SK-N-SH (cell line): ENCODE data around the gene DGCR6.
"Not testable (repeated sequence)": the region's sequence is repeated elsewhere in the genome, so short reads cannot be mapped to it uniquely, and the experiment has no call there.

Experiments
- CHD2 ChIP-seq: fragments of 150-350 bp; IDR thresholded peaks from 2 replicates; pipeline ENCODE4 v1.6.1; 2018; ENCODE audit warnings: low read length; ENCODE audit not compliant: partially characterized antibody
- EP300 ChIP-seq, 2 experiments: IDR thresholded peaks; 2 replicates each; pipeline versions ENCODE4 v1.4.0 to v1.6.1; 2012; ENCODE audit warnings: borderline replicate concordance in 1 of 2, low read depth in 1 of 2, low read length in 1 of 2
- POLR2AphosphoS5 ChIP-seq: IDR thresholded peaks from 2 replicates; pipeline ENCODE4 v1.6.1; 2012; ENCODE audit warnings: low read depth, low read length
- RAD21 ChIP-seq: IDR thresholded peaks from 2 replicates; pipeline ENCODE4 v1.6.1; 2012; ENCODE audit warnings: mild to moderate bottlenecking, low read length
- RXRA ChIP-seq: IDR thresholded peaks from 2 replicates; pipeline ENCODE4 v1.4.0; 2012; ENCODE audit warnings: low read depth, mild to moderate bottlenecking, borderline replicate concordance
- TF ChIP-seq, protein P1 (sequence below): fragments of 200-600 bp; sonication (generic); IDR thresholded peaks from 2 replicates; pipeline ENCODE4 v1.6.1; 2017; ENCODE audit warnings: antibody characterized with exemption, mild to moderate bottlenecking, moderate library complexity
- TF ChIP-seq, protein P2 (sequence below): fragments of 150-350 bp; IDR thresholded peaks from 2 replicates; pipeline ENCODE4 v1.6.1; 2017; ENCODE audit warnings: antibody characterized with exemption, low read length, low read depth, borderline replicate concordance

DNA sequence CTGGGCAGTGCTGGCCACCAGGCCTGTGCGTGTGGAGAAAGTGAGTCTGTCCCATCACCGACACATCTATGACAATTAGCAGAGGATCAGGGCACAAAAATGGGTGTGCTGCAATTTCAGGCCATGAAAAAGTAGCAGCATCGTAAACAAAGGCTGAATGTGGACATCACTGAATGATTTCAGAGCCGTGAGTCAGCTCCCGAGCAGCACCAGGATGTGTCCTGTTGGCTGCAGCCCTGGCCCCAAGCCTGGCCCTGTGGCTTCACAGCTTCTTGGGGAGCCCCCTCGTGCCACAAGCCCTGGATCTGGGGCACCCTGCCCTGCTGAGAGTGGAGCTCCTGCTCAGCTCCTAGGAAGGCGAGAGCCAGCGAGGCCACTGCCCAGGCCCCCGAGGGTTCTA is 9.4 kb downstream of the DGCR6 start:
- TF ChIP-seq CHD2; RAD21; RXRA; POLR2AphosphoS5; EP300 (IDR thresholded peaks at IDR 0.05; ENCODE audit: borderline replicate concordance in 1 of 2, low read depth in 1 of 2, low read length in 1 of 2): not testable (repeated sequence)
- TF ChIP-seq, protein P1, sequence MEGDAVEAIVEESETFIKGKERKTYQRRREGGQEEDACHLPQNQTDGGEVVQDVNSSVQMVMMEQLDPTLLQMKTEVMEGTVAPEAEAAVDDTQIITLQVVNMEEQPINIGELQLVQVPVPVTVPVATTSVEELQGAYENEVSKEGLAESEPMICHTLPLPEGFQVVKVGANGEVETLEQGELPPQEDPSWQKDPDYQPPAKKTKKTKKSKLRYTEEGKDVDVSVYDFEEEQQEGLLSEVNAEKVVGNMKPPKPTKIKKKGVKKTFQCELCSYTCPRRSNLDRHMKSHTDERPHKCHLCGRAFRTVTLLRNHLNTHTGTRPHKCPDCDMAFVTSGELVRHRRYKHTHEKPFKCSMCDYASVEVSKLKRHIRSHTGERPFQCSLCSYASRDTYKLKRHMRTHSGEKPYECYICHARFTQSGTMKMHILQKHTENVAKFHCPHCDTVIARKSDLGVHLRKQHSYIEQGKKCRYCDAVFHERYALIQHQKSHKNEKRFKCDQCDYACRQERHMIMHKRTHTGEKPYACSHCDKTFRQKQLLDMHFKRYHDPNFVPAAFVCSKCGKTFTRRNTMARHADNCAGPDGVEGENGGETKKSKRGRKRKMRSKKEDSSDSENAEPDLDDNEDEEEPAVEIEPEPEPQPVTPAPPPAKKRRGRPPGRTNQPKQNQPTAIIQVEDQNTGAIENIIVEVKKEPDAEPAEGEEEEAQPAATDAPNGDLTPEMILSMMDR = not testable (repeated sequence)
- TF ChIP-seq, protein P2, sequence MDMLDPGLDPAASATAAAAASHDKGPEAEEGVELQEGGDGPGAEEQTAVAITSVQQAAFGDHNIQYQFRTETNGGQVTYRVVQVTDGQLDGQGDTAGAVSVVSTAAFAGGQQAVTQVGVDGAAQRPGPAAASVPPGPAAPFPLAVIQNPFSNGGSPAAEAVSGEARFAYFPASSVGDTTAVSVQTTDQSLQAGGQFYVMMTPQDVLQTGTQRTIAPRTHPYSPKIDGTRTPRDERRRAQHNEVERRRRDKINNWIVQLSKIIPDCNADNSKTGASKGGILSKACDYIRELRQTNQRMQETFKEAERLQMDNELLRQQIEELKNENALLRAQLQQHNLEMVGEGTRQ = not testable (repeated sequence)
